Inflammatory macrophage treated with lipopolysaccharide for 1 hour (primary cell): Measurements from ENCODE around the gene TOP2A.

ENCODE experiments used
- DNase-seq, 2 donors: peaks; one replicate each; pipeline ENCODE4 v3.0.0-alpha.2; 2020 to 2022

The TOP2A gene

DNA sequence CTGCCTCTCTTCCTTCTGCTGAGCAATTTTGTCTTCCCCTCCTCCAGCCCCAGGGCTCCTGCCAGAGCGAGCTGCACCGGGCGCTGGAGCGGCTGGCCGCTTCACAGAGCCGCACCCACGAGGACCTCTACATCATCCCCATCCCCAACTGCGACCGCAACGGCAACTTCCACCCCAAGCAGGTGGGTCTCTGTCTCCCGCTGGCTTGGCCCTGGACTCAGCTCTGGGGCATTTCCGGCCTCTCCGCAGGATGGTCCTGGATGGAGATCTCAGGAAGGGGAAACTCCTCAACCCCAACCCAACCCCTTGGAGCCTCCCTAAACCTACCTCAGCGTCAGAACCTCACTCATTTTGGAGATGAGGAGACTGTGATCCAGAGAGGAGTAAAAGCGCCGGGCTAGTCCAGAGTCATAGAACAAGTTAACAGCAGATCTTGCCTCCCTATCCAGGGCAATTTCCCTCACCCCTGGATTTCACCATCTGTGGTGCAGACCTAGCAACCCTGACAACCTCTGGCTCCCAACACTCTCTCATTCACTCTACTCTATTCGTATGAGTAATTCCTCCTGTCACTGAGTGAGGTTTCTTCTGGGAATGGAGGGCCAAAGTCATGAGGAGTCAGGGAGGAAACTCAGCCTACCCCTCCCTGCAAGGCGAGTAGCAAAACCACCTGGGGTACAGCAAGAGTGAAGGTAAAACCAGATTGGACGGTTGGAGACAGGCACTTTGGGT is 36.4 kb upstream of the TOP2A start:
- DNase-seq: no peak

DNA sequence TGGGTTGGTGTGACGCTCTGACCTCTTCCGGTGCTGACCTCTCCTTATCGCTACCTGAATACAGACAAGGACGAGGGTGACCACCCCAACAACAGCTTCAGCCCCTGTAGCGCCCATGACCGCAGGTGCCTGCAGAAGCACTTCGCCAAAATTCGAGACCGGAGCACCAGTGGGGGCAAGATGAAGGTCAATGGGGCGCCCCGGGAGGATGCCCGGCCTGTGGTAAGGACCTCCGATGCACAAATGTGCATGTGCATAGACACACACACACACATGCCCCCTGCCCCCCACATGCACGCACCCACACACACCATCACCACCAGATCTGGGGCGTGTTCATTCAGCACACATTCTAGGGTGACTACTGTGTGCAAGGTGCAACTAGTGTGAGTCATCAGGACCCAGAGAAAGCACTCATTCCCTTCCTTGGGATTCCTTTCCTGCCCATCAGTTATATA is 35.3 kb upstream of the TOP2A start:
- no peak for DNase-seq

DNA sequence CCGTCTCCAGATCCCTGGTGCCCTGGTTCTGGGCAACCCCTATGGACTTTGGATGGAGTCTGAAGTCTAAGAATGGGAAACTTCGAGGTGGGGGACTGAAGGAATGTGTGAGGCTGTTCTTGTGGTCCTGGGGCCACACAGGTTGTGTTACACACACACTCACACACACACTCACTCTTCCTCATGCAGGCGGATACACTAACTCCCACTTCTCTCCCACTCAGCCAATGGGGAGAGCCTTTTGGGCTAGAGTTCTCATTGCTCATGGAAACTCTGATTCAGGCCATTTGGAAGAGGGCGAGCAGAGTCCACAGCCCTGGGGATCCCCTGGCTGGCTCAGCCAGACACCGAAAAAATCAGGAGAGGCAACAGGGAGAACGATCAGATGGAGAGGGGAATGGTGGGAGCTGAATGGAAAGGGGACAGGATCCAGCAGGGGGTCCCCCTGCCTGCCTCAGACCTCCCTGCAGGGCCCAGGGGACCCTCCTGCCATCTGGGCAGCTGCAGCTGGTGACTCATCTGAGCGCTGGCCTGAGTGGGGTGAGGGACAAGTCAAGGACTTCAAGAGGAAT is 34.6 kb upstream of the TOP2A start:
- DNase-seq: no peak

DNA sequence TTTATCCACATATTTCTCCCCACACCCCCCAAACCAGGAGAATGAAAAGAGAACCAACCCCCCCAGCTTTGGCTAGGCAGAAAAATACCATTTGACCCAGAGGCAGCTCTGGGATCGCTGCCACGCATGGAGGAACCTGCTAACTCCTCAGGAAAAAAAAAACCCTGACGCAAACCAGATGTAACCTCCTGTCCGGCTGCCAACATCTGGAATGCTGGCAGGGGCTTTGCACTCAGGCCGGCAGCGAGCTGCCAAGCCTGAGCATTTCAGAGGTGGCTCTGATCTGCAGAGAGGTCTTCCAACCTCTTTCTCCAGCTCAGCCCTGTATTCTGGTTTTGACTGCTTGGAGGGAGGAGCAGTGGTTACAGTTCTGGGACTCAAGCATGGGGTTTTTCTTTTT is 33.7 kb upstream of the TOP2A start:
- no peak for DNase-seq

DNA sequence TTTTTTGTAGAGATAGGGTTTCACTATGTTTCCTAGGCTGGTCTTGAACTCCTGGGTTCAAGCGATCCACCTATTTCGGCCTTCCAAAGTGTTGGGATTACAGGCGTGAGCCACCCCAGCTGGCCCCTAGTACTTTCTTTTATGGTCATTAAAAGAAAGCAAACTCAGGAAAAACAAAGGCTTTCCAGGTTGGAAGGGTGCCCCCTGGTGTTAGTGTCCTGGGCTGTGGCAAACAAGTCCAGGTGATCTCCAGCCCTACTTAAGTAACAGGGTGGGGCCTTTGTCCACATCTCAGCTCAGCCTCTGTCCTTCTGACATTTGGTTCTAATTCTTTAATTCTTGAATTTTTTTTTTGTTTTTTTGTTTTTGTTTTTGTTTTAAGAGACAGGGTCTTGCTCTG is 32.5 kb upstream of the TOP2A start:
- DNase-seq: peak in 1 of 2 donors; percentile 56

DNA sequence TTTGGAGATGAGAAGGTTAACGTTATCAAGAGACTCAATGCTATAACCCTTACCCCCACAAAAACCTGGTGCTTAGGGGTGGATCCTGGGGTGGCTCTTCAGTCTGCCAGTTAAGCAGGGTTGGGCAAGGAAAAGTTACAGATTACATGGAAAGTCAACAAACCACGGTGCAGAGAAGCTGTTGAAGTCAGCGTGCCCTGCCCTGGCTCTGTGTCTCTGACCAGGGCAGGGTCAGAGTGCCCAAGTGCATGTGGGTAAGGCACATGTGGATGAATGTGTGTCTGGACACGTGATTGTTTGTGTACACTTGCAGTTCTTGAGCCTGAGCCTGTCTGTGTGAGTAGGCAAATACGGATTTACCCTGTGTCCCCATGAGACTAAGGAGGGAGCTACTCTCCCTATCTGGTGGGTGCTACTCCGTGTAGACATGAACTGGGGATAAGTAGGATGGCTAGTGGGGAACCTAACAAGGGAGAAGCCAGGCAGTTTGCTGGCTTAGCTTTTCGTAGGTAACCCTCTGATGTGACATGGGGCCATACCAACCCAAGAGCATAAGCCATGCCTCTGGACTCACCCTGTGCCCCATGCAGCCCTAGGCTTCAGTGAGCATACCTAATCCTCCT is 31.1 kb upstream of the TOP2A start:
- no peak for DNase-seq

DNA sequence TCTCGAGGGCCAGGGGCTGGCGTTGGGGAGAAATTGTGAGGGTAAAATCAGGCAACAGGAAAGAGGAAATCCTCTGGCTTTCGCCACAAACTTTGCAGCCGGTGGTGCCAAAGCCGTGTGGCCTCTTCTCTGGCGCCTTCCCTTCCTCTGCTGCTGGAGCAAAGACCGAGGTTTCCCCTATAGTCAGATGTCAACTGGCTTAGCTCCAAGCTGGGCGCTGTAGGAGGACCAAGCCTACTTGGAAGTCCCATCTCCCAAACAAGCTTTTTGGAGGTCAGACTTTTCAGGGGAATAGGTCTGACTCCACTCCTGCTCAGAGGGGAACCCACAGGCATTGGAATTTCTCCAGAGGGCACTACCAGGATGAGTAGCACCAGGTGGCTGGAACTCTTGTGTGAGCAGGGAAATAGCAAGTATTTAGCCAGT is 30.5 kb upstream of the TOP2A start:
- DNase-seq: peak; percentile 33 to 52

DNA sequence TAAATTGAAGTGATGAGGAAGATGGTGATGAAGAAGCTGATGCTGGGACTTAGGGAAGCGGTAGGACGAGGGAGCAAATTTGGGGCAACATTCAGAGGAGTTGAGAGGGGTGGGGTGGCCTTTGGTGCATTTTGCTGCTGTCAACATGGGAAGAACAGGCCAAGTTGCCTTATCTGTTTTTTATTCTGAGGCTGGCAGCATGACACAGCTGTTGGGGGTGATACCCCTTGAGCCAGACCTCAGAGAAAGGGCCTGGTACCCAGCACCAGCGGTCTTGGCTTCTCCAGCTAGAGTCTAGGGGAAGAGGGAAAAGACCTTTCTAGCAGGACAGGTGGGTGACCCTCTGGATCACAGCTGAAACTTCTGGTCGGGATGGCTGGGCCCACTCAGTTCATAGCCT is 30.1 kb upstream of the TOP2A start:
- no peak for DNase-seq

DNA sequence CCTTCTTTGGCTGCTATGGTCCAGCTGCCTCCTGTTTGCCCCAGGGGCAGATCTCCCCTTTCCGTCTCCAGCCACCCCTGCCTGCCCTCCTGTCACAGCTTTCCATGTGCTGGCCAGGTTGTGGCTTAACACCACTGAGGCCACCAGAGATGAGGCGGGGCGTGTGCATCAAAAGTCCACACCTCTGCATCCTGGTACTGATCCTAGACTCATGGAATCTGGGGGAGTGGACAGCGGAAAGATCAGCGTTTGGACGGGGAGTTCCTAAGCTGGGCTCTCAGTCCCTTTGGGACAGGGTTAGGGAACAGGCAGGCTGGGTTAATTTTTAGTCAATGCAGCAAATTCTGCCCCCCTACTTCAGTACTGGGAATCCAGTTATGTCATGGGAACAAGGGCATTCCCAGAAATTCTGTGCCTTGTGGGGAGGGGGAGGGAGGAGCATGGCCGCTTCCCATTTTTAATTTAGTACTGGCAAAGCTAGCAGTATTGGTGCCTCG is 29.5 kb upstream of the TOP2A start:
- DNase-seq: no peak

DNA sequence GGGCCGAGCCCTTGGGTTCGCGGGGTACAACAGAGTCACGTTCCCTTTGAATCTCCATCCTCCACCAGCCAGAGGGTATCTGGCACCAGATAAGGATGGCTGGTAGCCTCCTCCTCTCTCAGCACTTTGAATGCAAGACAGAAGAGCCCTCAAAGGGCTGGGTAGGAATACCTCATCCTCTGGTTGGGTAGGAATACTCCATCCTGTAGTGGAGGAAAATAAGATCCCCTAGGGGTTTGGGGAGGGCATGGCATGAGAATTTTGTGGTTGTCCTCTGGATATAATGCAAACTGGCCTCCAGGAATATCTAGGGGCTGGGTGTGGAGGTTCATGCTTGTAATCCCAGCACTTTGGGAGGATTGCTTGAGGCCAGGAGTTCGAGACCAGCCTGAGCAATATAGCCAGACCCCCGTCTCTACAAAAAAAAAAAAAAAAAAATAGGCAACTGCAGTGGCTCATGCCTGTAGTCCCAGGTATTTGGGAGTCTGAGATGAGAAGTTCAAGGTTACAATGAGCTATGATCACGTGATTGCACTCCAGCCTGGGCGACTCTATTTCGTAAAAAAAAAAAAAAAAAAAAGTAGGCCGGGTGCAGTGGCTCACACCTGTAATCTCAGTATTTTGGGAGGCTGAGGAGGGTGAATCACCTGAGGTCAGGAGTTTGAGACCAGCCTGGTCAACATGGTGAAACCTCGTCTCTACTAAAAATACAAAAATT is 28.2 kb upstream of the TOP2A start:
- no peak for DNase-seq

DNA sequence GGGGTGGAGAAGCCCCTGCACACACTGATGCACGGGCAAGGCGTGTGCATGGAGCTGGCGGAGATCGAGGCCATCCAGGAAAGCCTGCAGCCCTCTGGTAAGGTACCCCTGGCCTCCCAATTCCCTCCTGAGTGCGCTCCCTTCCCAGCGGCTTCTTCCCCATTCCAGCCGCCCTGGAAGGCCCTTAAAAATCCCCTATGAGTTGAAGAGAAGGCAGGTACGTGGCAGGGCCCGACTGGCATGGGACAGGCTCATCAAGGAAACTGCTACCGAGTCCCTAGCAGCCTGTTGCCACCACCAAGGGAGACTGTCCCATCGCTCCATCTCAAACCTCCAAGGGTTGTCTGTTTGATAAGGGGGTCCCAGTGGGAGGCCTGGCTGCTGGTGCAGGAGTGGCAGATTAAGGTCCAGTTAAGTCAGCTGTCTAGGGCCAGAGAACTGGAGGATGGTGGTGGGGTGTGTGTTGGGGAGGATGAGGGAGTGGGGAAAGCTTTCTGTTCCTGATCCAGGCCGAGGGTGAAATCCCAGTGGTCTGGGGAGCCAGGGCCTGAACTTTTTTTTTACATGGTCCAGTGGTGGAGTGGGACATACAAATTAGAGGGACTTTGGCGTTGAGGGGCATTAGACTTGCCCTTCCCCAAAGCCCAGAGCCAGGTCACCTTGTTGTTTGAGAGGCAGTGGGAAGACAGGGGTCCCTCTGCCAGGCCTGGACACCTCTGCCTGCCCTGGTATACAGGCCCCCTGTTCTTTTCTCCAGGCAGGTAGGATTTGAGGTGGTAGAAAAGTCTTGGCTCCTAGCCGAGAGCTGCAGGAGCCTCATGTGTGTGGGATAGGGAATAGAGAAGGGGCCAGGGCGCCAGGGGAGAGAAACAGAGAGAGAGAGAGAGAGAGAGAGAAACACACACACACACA is 26.5 kb upstream of the TOP2A start:
- no peak for DNase-seq

DNA sequence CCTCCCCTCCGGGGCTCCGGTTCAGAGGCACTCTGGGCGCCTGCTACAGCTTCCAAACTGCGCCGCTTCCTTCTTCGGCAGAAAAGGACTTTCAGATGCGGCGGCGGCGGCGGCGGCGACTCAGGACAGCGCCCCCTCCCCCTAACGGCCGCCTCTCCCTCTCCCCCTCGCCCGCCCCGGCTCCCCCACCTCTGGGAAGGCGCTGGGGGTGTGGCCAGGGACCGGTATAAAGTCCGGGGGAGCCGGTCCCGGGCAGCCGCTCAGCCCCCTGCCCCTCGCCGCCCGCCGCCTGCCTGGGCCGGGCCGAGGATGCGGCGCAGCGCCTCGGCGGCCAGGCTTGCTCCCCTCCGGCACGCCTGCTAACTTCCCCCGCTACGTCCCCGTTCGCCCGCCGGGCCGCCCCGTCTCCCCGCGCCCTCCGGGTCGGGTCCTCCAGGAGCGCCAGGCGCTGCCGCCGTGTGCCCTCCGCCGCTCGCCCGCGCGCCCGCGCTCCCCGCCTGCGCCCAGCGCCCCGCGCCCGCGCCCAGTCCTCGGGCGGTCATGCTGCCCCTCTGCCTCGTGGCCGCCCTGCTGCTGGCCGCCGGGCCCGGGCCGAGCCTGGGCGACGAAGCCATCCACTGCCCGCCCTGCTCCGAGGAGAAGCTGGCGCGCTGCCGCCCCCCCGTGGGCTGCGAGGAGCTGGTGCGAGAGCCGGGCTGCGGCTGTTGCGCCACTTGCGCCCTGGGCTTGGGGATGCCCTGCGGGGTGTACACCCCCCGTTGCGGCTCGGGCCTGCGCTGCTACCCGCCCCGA is 25.7 kb upstream of the TOP2A start, which contains the start of gene IGFBP4:
Gene IGFBP4 (plus strand): TSS at position 255 of the 792 bp plus-strand sequence. CDS start 286 bp downstream, at position 541.
- peak; percentile 51 to 68 for DNase-seq

DNA sequence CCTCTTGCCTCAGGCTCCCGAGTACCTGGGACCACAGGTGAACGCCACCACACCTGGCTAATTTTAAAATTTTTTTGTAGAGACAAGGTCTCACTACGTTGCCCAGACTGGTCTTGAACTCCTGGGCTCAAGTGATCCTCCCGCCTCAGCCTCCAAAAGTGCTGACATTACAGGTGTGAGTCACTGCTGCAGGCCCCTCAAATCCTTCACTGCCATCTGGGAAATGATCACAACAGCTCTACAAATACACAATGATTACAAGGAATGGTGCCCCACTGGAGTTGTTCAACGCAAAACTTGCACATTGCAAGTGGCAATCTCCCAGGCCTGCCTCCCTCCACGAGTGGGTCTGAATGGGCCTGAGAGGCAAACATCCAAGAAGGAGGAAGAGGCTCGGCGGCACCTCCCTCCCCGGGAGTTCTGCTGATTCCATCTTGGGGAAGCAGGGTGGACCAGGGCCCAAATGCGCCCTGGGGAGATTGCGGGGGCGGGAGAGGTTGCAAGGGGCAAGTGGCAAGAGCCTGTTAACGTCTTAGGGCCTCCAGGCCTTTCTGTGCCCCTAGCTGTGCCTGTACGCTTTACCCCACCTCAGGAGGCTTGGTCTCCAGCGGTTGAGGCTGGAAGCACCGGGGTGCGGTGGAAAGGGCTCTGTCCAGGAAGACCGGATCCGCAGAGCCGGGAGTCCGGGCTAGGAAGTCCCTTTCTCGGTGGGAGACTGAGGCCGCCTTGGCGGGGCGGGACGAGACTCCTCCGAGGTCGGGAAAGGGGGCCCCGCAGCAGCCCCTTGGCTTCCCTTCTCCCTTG is 24.9 kb upstream of the TOP2A start:
- DNase-seq: no peak

DNA sequence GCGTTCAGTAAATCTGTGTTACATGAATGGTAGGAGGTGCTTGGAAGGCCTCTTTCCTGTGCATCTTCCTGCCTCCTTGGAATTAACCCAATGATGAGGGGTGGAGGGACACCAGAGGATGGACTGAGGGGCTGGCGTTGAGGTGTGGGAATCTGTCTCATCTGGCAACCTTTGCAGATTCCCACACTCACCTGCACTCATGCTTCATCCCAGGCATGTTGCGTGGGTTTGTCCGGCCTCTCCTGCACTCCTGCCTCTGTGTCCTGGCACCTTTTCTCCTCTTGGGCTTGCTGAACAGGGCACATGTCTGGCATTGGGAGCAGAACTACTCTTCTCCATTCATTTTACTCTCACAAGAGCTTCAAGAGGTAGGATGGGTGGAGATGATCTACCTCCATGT is 22.5 kb upstream of the TOP2A start:
- no peak for DNase-seq

DNA sequence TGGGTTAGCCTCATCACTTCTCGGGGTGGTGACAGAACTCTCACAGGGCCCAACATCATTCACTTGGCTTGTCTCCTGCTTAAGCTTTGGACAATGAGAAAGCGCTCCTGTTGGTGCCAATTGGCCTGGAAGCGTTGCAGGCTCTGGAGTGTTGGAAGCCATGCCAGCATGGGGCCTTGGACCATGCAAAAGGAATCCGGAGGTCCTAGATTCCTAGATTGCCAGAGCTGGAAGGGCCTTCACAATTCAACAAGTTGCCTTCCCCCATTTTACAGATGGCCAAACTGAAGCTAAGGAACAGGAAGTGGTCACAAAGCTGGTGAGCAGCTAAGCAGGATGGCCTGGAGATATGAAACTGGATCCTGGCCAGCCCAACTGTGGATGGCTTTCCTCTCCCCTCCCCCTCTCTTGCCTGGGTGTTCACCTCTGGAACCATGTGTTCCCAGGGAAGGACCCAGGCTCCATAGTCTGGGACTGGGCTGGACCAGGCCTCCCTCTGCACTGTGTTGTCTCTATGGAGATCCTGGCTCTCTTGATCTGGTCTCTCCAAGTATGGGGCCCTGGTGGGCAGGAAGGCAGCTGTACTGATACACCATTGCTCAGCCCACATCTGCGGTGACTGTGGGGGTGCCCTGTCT is 19.5 kb upstream of the TOP2A start:
- no peak for DNase-seq

DNA sequence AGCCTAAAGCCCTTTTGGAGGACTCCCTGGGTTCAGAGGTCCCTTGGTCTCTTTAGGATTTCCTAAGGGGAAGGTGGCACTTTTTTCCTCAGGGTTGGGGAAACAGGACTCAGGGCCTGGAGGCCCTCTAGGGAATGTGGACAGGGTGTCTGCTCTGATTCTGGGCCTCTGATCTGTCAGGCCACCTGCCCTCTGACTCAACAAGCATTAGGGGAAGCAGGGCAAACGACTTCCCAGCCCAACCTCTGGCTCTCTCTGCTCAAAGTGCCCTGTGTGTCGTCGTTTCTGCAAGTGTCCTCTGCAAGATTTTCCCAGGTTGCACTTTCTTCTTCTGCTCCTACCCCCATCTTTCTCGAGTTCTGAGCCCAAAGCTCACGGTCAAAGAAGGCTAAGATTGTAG is 18.9 kb upstream of the TOP2A start:
- DNase-seq: no peak

DNA sequence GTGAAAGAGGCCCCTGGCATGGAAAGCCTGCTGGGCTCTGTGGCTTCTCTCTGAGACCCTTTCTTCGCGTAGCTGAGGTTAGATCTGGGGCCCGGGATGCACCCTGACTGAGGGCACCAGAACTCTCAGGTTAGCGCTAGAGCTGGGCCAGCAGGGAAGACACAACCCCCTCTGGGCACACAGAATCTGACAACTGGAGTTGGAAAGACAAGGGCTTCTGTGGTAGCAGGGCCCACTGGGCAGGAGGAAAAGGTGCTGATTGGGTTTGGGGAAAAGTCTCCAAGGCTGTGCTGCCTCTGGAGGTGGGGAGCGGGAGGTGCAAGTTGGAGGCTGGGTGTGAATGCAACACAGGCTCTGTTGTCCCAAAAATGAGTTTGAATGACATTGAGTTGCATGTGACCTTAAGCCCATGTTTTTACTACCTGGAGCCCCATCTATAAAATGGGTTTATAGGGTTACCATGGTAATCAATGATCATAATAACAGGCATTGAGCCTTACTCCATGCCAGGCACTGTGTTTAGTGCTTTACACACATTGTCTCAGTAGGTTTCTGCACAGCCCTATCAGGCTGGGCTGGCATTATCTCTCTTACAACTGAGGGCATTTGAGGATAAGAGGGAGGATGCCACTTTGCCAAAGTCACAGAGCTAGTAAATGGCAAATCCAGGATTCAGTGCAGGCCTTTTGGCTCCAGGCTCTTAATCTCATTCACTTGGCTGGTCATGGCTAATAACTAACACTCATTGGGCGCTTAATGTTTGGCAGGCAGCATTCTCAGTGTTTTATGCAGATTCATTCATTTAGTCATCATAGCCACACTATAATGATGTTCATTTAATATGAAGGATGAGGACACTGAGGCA is 16.1 kb upstream of the TOP2A start:
- peak in 1 of 2 donors; percentile 29 for DNase-seq

DNA sequence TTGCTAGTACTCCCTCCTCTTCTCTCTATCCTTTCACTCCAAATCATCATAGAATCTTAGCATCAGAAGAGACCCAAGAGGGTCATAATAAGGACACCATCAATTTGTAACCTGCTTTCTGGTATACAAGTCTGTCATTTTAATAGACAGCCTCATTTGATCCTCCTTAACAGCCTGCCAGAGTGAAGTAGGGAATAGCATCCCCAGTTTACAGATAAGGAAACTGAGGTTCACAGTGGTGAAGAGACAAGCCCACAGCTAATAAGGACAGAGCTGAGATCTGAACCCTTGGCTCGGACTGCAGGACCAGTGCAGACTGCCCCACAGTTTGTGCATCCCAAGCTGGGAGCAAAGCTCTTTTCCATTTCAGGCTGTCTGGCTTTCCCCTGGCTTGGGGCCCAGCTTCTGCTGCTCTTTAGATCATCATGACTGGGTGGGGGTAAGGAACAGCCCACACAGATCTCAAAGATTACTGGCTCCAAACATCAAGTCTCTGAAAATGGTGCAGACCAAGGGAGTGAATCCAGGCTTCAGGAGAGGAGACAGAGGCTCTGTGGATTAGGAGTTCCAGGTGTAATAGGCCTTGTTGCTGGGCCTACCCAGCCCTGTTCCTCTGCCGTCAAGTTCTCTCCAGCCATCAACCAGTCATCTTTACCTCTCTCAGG is 15.3 kb upstream of the TOP2A start:
- DNase-seq: no peak
